HG03139 (cell line): Measurements from ENCODE around the gene CPNE5.

Experiments used
- ATAC-seq: cut with Tn5 transposase; IDR thresholded peaks from one replicate; pipeline ENCODE4 v1.9.1; 2021; ENCODE audit not compliant: unreplicated experiment

Gene CPNE5

DNA sequence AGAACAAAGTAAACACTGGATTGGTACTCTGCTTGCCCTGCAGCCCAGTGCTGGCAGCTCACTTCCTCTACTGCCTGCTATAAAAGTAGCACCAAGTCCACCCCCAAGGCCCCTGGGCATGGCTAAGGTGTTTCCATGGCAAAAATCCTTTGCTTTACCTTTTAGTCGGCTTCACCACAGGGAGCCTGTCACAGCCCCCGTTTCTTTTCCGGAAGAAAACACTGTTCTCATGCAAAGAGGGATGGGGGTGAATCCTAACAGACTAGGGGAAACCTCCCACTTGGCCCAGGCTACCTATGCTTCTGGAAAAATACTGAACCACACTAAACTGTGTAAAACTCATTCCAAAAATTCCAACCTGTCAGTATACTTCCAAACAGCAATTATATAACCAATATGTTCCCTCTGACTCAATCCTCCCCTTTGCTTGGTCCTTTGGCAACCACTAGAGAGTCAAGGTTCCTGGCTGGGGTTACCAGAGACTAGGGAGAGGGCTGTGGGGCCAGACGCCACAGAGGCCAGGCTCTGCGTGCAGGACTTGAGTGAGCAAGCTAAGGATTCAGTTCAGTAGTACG, 19.2 kb upstream of the CPNE5 start:
- ATAC-seq = no peak

DNA sequence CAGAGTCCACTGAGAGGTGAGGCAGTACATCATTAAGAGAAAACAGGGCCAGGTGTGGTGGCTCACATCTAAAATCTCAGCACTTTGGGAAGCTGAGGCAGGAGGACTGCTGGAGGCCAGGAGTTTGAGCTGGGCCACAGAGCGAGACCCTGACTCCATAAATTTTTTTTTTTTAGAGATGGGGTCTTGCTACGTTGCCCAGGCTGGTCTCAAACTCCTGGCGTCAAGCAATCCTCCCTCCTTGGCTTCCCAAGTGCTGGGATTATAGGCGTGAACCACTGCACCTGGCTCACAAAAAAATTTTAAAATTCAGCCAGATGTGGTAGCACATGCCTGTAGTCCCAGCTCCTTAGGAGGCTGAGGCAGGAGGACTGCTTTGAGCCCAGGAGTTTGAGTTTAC, 18.1 kb upstream of the CPNE5 start:
- ATAC-seq = no peak

DNA sequence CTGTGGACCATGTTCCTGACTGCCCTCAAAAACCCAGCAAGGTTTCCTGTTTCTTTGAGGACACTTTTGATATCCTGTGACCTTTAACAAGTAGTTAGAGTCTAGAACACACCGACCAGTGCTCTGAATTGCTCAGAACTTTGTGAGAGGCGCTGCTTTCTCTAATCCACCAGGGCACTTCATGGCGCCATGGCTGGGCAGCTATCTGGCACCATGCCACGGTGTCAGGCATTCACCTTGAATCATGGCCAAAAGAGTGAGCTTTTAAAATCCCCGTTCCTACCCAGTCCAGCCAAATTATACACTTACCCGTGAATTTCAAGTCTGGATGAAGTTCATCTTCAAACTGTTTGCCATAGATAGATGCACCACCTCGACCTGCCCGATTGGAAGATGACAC, 17.0 kb upstream of the CPNE5 start:
- no peak for ATAC-seq

DNA sequence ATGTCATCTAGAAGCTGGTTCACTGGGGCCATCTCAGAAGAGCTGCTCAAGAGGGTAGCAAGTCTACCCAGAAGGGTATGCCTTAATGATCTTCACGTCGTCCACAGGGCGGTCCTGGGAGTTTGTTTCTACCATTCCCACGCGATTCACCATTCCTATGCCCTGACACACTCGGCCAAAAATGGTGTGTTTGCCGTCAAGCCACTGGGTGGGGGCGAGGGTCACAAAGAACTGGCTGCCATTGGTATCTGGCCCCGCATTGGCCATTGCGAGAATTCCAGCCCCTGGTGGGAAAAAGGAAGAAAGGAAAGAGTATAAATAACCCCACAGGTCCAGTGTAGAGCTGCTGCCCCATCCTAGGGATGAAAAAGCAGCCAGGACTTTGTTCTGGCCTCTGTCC, 16.5 kb upstream of the CPNE5 start:
- ATAC-seq = no peak

DNA sequence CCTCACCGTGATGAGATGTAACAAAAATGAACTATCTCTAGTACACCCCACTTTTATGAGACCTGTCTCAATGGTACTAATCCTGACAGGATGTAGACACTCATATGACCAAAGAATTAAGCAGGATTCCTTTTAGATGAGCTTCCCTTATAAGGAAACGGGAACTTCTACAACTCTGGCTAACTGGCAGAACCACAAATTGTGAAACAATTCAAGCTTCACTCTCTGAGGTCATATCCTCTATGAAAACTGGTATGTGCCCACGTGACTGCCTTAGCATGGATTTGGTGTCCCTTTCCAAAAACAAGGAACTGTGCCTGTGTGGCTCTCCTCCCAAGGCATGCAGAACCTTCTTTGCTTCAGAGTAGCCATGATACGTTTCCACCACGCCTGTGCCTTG, 14.1 kb upstream of the CPNE5 start:
- no peak for ATAC-seq

DNA sequence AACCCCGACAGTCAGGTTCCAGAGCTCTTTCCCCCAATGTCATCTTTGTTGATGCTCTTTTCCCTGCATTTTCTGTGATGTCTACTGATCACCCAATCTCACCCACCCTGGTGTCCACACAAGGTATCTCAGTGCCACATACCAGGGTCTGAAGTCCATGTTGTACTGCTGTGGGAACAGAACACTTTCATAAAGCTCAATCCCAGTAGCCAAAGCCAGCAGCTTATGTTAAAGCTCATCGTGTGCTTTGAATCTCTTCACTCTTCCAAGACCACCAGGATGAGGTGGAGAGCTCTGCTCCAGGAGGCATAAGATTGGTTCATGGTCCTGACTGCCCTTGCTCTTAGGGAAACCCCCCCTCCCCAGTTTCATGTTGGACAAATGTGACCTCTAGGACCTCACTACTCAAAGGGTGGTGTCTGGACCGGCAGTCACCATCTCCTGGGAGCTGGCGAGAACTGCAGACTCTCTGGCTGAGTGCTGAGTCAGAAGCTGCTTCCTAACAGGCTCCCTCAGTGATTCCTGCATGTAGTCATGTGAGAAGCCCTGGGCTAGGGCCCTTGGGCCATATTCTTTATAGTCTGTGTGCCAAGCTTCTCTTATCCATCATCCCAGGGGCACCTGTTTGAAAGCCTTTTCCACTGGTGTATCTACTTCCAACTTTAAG, 13.4 kb upstream of the CPNE5 start:
- ATAC-seq = no peak

DNA sequence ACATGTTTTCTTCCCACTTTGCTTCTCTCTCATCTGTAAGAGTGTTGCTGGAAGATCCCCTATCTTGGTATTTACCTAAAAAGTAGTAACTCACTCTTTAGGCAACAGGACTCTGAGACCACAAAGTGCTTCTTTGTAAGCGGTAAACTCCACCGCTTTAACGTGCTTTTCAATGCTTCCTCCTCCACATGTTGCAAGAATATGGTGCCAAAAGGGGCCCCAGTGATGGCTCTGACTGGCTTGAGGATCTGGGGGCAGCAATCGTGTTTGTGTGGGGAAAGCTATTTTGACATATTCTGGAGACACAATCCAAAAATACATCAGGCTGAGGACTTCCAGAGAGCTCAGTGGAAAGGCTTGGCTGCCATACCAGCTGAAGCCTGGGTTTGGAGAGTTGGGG, 12.4 kb upstream of the CPNE5 start:
- no peak for ATAC-seq

DNA sequence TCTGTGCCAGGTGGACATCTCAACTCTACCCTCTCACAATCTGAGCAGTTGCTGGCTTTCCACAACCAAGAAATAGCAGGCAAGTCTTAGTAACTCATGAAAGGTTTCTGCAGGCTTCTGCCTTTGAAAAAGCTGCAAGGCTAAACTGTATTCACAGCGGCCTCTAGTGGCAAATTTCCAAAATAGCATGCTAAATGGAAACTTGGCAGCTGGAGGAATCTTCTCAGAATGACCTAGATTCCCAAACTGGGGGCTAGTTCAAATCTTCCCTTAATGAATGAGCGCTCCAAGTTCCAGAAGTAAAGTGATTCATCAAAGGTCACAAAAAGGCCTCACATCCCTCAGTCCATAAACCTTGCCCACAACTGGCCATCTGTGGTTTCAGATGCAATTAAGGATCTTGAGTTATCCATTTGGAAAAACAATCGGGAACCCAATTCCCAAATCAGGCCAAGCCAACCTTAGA, 11.9 kb upstream of the CPNE5 start:
- no peak for ATAC-seq

DNA sequence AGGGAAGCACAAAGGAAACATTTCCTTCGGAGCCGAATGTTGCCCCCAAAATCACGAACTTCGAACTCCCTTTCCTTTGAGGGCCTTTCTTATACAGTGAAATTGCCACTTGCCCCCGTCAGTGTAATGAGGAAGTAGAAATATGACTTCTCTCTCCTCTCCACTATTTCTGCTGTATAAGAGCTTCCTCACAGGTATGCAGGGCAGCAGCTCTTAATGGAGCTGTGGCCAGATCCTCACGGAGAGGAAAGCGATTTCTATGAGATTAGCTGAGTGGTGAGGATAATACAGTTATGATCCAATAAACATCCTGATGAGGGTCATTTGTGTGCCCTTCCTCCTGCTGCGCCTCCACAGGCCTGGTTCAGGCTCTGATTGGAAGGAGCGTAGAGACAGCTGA, 10.8 kb upstream of the CPNE5 start:
- ATAC-seq = no peak

DNA sequence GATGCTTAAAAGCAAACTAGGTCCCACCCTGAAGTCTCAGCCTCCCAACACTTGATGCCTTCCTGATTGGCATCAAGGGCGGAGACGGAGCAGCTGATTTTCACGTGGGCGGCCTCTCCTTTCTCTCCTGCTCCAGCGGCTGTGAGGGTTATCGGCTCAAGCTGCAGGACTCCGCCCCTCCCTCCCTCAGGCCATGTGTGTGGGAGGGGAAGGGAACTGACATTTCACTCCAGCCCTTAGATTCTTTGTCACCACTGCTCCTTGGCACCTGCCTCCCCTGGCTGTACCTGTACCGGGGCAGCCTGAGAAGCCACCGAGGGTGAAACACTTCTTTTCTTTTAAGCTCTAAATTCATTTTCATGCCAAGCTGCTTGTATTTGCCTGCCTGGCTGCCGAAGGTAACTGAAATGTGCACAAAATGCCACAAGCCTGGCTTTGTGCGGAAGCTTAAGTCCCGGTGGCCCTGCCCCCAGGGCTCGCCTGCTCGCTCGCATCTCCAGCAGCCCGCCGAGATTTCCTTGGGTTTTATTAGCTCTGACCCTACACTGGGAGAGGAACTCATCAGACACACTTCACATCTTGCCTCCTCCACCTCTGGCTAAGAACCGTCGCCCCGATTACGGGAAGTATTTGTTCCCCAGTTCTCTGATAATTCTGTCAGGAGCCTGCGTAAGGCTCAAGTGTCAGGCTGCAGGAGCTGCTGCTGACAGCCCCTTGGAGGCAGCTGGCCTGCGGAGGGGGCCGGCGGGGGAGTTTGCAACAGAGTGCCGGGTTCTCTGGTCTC, 9.6 kb upstream of the CPNE5 start:
- ATAC-seq = no peak

DNA sequence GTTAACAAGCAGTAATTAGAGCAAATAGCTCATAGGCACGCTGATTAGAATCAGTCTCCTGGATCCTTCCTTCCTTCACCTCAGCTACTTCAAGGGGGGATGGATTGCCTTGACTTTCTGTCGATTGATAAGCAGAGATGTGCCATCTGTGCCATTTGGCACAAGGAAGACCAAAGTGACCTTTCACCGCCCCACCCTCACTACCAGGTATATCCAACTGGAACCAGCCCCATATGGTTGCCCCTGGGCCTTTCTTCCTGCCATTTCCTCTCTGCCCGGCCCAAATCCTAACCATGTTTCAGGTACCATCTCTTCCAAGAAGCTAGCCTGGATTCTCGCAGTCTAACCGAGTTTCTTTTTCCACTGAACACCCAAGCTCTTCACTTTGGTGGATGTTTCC, 8.7 kb upstream of the CPNE5 start:
- ATAC-seq = no peak

DNA sequence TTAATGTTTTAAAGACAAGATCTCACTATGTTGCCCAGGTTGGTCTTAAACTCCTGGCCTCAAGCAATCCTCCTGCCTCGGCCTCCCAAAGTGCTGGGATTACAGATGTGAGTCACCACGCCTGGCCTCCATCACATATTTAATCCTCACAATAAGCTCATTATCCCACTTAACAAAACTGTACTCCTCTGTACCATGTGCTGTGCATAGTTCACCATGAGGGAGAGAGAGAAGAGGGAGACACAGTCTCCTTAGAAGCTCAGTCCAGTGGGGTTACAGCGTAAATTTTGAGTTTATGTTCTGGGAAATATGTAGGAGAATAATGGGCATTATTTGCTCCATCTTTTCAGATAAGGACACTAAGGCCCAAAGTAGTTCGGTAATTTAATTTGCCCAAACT, 7.9 kb upstream of the CPNE5 start:
- no peak for ATAC-seq

DNA sequence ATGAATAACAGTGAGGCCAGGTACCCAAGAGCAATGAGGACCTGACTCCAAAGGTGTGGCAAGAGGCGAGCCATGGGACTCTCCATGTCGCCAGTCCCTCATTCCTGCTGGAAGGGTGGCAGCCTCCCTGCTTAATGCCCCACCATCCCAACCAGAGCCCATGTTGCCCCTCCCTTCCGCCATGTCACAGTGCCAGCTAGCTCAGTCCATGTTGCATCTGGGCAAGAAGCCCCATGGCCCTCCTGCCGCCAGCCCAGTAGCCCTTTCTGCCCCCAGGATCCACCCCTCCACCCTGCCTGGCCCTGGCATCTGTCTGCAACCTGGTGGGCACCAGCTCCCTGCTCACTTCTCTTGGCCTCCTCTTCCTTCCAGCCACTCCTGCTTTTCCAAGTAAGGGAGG, 6.0 kb upstream of the CPNE5 start:
- ATAC-seq = no peak

DNA sequence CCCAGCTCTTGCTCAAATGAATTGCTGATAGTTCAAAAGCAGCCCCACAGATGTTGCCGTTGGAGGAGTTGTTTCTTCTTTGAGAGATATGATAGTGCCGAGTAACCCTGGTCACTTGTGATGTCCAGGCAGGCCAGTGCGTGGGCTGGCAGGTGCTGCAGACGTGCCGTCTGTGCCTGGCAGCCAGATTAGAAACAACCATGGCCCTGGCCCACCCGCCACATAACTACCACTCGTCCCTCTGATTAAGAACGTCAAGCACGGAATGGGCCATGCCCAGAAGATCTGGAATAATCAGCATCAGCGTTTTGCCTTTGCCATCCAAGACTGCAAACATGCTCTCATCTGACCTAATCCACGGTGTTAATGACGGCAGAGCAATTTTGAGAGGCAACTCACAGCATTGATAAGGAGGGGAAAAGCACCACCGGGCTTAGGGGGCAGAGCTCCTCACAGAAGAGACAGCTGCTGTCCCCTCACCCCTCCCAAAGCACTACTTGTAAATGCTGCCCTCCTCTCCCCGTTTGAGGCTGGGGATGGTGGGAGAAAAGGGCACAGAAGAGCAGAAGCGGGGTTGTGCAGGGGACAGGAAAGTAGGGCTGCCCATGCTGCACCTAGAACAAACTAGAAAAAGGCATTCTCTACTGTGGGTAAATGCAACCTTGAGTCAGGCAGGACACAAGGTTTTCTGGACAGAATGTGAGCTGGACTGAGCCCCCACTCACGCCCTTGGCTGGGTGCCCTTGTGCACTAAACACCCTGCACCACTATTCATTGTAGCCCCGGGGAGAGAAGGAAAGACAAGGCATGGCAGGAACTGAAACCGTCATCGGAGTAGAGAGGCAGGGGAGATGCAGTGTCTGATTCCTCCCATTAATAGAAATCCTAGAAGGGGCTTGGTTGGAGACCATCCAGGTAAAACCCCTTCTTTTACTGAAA, 5.3 kb upstream of the CPNE5 start:
- ATAC-seq = no peak

DNA sequence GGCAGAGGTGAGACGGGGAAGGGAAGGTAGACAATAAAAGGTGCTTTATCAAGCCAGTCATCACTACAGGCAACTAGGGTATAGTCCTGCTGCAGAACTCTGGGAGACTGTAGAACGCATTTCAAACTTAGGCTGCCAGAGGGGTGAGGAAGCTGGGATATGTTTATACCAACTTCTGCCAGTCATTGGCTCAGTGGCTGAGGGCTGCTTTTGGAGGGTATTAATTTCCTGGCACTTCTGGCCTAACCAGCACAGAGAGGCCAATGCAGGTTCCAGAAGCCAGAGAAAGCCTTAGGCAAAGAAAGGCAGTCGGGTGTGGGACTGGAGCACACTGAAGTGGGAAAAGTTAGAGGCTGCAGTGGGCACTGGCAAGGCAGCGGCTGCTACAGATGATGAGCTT, 3.9 kb upstream of the CPNE5 start:
- ATAC-seq = no peak

DNA sequence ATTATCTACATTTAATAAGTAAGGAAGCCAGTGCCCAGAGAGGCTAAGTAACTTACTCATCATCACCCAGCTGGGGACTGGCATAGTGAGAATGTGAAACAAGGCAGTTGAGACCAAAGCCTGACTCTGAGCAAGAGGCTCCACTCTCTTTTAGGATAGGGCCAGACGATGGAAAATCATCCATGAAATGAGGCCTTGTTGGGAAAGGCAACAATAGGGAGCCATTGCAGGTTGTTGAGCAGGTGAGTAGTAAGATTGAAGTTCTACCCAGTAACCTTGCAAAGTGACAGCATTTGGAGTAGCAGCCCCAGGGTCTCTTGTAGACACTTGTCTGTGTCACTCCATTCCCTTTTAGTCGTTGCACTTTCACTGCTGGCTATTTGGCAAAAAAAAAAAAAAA, 2.5 kb upstream of the CPNE5 start:
- ATAC-seq = no peak

DNA sequence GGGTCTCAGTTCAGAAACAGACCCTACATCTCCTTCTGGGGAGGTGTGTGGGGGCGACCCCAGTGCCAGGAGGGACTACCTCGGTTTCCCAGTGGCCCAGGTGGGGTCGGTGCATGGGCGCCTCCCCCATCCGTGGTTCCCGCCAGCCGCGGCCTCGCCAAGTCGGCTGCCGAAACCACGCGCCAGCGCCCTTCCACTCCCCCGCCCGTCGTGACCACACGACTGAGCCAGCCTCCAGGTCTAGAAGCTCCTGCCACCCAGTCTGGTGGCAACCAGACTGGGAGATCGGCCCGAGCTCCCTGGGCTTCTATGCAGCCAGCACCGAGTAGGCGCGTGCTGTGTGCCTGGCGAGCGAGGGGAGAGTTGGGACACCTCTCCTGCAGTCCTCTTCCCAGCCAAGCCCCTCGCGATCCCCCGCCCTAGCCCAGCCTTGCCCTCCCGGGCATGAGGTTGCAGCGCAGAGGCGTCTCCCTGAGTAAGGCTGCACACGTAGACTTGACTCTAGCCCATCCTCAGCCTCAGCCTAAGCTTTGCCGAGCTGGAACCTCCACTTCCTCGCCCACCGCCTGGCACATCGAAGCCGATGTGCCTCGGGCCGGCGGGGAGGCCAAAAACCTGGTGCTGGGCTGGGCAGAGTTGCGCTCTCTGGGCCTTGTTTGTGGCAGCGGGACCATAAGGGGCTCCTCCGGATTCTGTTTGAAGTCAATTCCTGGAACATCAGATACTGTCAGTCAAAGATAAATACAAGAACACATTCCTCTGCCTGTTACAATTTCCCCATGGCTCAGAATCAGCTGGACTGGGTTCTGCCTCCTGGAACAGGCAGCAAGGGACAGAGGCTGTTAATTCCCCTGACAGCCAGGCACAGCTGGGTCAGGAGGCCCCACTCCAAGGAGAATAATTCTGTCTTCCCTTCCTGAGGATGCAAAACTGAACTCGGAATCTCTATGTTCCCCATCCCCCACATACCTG, 1.5 kb upstream of the CPNE5 start:
- ATAC-seq = no peak

DNA sequence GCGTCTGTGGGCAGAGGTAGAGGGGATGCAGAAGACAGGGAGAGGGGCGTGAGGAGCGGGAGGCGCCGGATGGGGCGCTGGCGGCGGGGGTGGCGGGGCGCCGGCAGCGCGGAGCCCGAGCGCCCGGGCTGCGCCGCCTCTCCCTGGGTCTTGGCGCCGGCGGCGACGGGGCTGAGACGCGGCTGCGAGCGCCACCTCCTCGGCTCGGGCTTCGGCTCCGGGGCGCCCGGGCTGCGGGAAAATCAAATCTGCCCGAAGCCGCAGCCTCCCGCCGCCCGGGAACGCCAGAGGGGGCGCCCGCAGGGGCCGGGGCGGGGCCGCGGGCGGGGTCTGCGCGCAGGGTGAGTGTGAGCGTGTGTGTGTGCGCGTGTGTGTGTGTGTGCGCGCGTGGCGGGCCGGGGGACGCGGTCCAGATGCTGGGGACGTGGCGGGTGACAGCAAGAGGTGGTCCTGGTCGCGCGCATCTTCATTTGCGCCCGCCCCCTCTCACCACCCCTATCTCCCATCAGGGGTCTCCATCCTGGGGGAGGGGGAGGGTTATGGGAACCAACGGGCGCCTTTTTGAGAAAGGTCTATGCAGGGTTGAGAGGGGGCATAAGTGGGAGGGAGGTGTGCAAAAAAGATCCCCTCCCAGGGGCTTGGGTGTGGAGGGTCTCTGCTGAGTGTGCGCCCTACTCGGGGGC, 646 bp upstream of the CPNE5 start:
- no peak for ATAC-seq

DNA sequence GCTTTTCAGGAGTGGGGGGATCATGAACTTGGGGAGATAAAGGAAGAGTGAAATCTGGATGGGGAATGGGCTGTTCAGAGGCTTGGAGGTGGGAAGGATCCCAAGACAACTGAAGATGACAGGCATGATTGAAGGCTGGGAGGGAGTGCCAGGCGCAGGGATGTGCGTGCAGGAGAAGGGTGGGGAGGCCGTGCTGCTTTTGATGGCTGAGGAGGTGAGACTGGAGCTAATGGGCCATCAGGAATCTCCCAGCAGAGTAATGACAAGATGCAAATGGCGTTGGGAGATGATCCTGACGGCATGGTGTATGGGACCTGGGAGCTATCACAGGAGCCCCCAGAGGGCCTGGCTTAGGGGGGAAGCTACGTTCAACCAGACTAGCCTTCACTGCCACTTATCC, 1.6 kb downstream of the CPNE5 start:
- ATAC-seq = no peak

DNA sequence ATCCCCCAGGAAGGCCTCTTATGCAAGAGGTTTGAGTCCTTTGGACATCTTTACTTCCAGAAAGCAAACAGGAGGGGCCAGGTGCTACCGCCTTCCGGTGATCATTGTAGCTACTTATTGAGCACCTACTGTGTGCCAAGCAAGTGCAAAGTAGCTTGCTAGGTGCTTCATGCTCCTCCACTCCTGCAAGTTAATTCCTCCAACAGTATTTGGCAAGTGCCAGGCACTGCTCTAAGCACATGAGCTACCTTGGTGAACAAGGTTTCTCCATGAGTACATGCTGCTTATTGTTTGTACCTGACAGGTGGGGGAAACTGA, 2.3 kb downstream of the CPNE5 start:
- no peak for ATAC-seq
